GM12891 (cell line): ENCODE results near the gene IZUMO2.

Experiments used
- PAX5 ChIP-seq: IDR thresholded peaks from 2 replicates; pipeline ENCODE4 v1.6.1; 2011; ENCODE audit warnings: low read length, moderate library complexity, mild to moderate bottlenecking; ENCODE audit not compliant: insufficient read depth, severe bottlenecking
- POLR2A ChIP-seq: IDR thresholded peaks from 2 replicates; pipeline ENCODE4 v1.6.1; 2011; ENCODE audit warnings: low read depth, low read length, control low read depth
- POLR2AphosphoS5 ChIP-seq: IDR thresholded peaks from 2 replicates; pipeline ENCODE4 v1.6.1; 2011; ENCODE audit warnings: low read depth, low read length, control low read depth
- SPI1 ChIP-seq: IDR thresholded peaks from 2 replicates; pipeline ENCODE4 v1.6.1; 2011; ENCODE audit warnings: low read depth, low read length, control low read depth
- TAF1 ChIP-seq: IDR thresholded peaks from 2 replicates; pipeline ENCODE4 v1.6.1; 2011; ENCODE audit warnings: low read depth, low read length, control low read depth

- TF ChIP-seq POLR2A (no peak), TAF1 (no peak), SPI1 (no peak), PAX5 (no peak), POLR2AphosphoS5 (no peak)
These were observed 8.6 kb downstream of the IZUMO2 start for GRCh38 chr19:50154529-50154928.
